Natural killer cell (primary cell): ENCODE data around the gene ZG16. TPM values are rescaled to one million over a fixed set of nuclear protein-coding genes. Genes with fewer than 3 reads are reported as not detected.
"Not testable (repeated sequence)": the region's sequence is repeated elsewhere in the genome, so short reads cannot be mapped to it uniquely, and the experiment has no call there.

Source experiments
- ATAC-seq, 3 donors: fragments of 150-1000 bp in 2 of 3; fragments of 200-7000 bp in 1 of 3; cut with Tn5 transposase; 1 replicate in 1 of 3; 2 replicates in 2 of 3; pipeline ENCODE4 v1.10.0; 2021; ENCODE audit warnings: mild to moderate bottlenecking in 2 of 3, moderate library complexity in 2 of 3
- DNase-seq, 2 donors: peaks; one replicate each; pipeline versions ENCODE4 v3.0.0 to v3.0.0-alpha.2; 2013 to 2021; ENCODE audit warnings: mixed read lengths in 1 of 2
- H3K27ac ChIP-seq: one replicate; pipeline ENCODE4 v1.5.1; 2013; ENCODE audit warnings: mild to moderate bottlenecking, low read length
- H3K27me3 ChIP-seq: one replicate; pipeline ENCODE4 v1.6.1; 2013; ENCODE audit warnings: low read length; ENCODE audit not compliant: control insufficient read depth, insufficient read depth
- H3K36me3 ChIP-seq: one replicate; pipeline ENCODE4 v1.6.1; 2013; ENCODE audit warnings: low read length; ENCODE audit not compliant: control insufficient read depth, insufficient read depth
- H3K4me1 ChIP-seq: one replicate; pipeline ENCODE4 v1.6.1; 2013; ENCODE audit warnings: low read length; ENCODE audit not compliant: control insufficient read depth, insufficient read depth
- H3K4me3 ChIP-seq: one replicate; pipeline ENCODE4 v1.5.1; 2013; ENCODE audit warnings: low read length
- H3K9me3 ChIP-seq: one replicate; pipeline ENCODE4 v1.6.1; 2013; ENCODE audit warnings: low read length; ENCODE audit not compliant: control insufficient read depth, insufficient read depth
- H3K27ac Mint-ChIP-seq, 2 donors: one replicate each; pipeline ENCODE4 v1.8.0; 2022; ENCODE audit warnings: mild to moderate bottlenecking in 2 of 2, mixed read lengths in 2 of 2, moderate library complexity in 1 of 2
- H3K27me3 Mint-ChIP-seq, 2 donors: one replicate each; pipeline ENCODE4 v1.8.0; 2022; ENCODE audit warnings: low read depth in 2 of 2, mixed read lengths in 2 of 2
- H3K36me3 Mint-ChIP-seq: one replicate; pipeline ENCODE4 v1.8.0; 2022; ENCODE audit warnings: mixed read lengths
- H3K4me1 Mint-ChIP-seq, 2 donors: one replicate each; pipeline ENCODE4 v1.8.0; 2022; ENCODE audit warnings: mixed read lengths in 2 of 2
- H3K4me3 Mint-ChIP-seq: one replicate; pipeline ENCODE4 v1.8.0; 2022; ENCODE audit warnings: mild to moderate bottlenecking, moderate library complexity, mixed read lengths
- H3K9me3 Mint-ChIP-seq, 2 donors: one replicate each; pipeline ENCODE4 v1.8.0; 2022; ENCODE audit warnings: mixed read lengths in 2 of 2
- WGBS: methylation state at CpG from one replicate; pipeline ENCODE4 v1.1.7; 2013; ENCODE audit warnings: missing lambda C conversion rate; ENCODE audit not compliant: insufficient coverage; 5-methylcytosine and 5-hydroxymethylcytosine counted together
- intact Hi-C: fragments of 100-400 bp; cut with micrococcal nuclease; formaldehyde crosslinking; loops from one replicate; pipeline ENCODE4 v1.14.2; 2022
- total RNA-seq, 4 donors: library from RNA; stranded (reverse); fragments of 120-200 nt in 1 of 4; gene quantifications; one replicate each; pipeline versions ENCODE4 v1.2.3 to v1.2.4, GENCODE V29; 2013 to 2022
- TF ChIP-seq, protein P1 (sequence below): fragments of 200-600 bp; IDR thresholded peaks from one replicate; pipeline ENCODE4 v1.8.0; 2022; ENCODE audit warnings: antibody characterized with exemption

The ZG16 gene
- total RNA-seq, 3 donors from 2014 or later (not counting 1 experiment from before 2014, with no cell fraction given), result not detected

DNA sequence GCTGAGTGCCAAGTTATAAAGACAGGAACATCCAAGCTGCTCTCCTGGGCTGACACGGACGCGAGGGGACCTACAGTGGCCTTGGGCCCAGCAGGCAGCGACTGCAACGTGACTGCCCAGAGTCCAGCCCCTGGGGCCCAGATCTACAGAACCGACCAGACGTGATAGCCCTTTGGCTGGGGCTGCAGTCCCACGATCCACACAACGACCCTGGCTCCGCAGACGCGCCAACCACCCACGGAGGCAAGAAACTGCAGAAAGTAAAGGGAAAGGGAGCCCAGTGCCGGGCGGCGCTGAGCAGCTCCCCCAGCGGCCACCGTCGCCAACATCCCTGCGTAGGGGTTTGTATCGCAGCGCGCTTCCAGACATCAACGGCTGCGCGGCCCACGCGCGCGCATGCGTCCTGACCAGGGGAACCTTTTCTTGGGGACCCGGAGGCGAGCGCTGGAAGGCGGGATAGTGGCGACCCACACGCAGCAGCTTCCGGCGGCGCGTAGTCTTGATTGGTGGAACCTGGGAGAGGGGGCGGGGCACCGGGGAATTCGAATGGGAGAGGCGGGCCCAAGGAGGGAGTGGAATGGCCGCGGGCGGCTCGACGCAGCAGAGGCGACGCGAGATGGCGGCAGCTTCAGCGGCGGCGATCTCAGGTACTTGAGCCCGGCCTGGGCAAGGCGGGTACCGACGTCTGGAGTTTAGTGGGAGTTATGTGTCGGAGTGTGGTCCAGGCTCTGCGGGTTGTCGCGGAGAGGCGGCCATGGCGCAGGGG is 12.3 kb downstream of the ZG16 start, which contains the start of gene KIF22:
KIF22 (plus strand) TSS at position 569 of the 766 bp plus-strand sequence; CDS start at position 578, 9 bp downstream.
- no peaks in the 10 kb centered on the region for H3K27me3 ChIP-seq
- ATAC-seq (peak; percentile 92 to 97 (median 93)), DNase-seq (peak; percentile 99 to 100)
- TF ChIP-seq, protein P1, sequence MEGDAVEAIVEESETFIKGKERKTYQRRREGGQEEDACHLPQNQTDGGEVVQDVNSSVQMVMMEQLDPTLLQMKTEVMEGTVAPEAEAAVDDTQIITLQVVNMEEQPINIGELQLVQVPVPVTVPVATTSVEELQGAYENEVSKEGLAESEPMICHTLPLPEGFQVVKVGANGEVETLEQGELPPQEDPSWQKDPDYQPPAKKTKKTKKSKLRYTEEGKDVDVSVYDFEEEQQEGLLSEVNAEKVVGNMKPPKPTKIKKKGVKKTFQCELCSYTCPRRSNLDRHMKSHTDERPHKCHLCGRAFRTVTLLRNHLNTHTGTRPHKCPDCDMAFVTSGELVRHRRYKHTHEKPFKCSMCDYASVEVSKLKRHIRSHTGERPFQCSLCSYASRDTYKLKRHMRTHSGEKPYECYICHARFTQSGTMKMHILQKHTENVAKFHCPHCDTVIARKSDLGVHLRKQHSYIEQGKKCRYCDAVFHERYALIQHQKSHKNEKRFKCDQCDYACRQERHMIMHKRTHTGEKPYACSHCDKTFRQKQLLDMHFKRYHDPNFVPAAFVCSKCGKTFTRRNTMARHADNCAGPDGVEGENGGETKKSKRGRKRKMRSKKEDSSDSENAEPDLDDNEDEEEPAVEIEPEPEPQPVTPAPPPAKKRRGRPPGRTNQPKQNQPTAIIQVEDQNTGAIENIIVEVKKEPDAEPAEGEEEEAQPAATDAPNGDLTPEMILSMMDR, result peak; percentile 79
- no peaks in the 10 kb centered on the region for H3K36me3 ChIP-seq
- peaks cover 34% of the 10 kb centered on the region for H3K4me1 ChIP-seq
- H3K27ac ChIP-seq, result peak within 1 kb of the TSS; percentile 82
- H3K4me1 Mint-ChIP-seq, result peaks cover 43% of the 10 kb centered on the region in 2 donors
- H3K4me3 ChIP-seq, result peak within 1 kb of the TSS; percentile 99
- H3K27me3 Mint-ChIP-seq, result no peaks in the 10 kb centered on the region
- peak within 1 kb of the TSS; percentile 92 for H3K27ac Mint-ChIP-seq
- H3K9me3 Mint-ChIP-seq, result no peaks in the 10 kb centered on the region
- peak within 1 kb of the TSS; percentile 96 for H3K4me3 Mint-ChIP-seq
- under 1% methylated on average over 67 of the region's 67 CpGs for WGBS
- H3K9me3 ChIP-seq, result no peaks in the 10 kb centered on the region
- no peaks in the 10 kb centered on the region for H3K36me3 Mint-ChIP-seq
- intact Hi-C loops, result loop anchor here (1.0 to 2.0 kb wide), 4 partner anchors 15 to 89 kb away; partner anchors contain the start of gene PAGR1

DNA sequence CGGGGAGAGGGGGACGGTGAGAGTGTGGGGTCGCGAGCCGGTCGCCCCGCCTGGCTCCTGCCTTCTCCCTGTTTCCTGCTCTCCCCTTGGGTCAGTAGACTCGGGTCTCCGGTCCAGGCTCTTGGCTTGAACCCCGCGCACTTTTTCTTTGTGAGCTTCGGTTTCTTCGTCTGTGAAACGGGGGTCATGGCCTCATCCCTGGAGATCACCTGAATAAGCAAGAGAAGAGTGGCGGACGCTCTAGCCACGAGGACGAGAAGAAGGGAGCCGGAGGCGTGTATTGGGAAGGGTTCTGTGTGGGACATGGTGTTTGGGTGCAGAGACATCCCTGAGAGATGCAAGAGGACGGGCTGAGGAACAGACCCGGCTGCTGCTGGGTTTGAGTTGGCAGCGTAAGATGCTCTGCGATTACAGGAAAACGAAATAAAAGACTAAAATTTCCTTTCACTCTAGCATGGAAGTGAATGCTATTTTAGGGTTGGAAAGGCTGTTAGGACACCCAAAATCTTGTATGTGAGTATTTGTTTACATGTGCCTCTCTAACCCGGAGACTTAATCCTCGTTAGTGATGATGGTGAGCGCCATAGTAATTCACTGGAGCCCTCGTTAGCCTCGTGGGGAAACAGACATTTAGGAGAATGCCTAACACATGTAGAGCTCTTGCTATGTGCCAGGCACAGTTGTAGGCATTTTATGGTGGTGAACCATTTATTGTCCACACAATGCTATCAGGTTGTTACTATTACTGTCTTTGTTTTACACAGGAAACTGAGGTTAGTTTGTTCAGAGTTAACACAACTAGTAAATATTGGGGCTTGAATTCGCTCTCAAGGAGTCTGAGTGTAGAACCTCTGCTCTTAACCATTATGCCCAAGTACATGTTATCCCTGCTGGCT is 13.1 kb downstream of the ZG16 start:
- Mint-ChIP-seq H3K4me1 (peaks cover 40 to 41% of the 10 kb centered on the region in 2 donors), H3K27me3 (no peaks in the 10 kb centered on the region)
- peak in 1 of 2 donors; percentile 40 for DNase-seq

DNA sequence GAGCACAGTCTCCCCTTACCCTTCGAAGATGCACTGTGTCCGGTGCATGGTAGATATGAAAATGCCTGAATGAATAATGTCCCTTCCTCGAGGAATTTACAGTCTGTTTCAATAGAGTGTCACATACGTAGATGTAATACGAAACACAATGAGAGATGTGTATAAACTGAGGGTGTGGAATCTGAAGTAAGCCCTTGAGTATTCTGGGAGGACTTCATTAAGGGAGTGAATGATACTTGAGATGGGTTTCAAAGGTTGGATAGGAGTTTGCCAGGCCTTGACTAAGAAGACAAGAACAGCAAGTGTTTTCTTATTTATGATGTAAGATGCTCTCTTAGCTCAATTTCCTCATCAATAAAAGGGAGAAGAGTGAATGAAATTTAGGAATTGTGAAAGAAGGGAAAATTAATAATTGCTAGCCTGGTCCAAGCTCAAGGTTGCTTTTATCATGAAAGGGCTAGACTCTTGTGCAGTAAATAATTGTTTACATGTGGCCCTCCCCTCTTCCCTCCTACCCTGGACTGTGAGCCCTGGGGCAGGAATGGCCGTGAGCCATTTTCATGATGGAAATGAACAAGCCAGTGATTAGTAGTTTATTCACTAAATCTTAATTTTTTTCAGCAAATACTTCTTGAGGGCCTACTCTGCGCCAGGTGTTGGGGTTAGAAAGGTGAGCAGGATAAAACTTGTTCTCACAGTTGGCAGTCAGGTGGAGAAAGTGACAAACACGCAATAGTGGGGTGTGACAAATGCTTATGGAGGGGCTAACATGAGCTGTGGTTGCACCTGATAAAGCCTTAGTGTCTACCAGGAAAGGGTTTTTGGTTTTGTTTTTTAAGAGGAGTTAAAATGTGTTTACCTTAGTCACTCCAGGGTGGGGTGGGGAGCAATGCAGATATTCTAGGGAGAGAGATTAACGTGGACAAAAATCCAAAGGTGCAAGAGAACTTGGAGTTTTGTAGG is 14.1 kb downstream of the ZG16 start:
- ATAC-seq (no peak), DNase-seq (peak in 1 of 2 donors; percentile 33)
- Mint-ChIP-seq H3K4me1 (peaks cover 40 to 41% of the 10 kb centered on the region in 2 donors), H3K4me3 (peak overlapping the region; percentile 96), H3K36me3 (no peaks in the 10 kb centered on the region), H3K9me3 (no peaks in the 10 kb centered on the region), H3K27ac (peak overlapping the region; percentile 92), H3K27me3 (no peaks in the 10 kb centered on the region)
- TF ChIP-seq, protein P1, result no peak
- WGBS, result 65% methylated on average over 8 of the region's 9 CpGs
- Histone ChIP-seq H3K9me3 (no peaks in the 10 kb centered on the region), H3K27ac (peak overlapping the region; percentile 19), H3K36me3 (peaks cover 4% of the 10 kb centered on the region), H3K27me3 (no peaks in the 10 kb centered on the region), H3K4me3 (no peak overlapping the region), H3K4me1 (peaks cover 30% of the 10 kb centered on the region)
- intact Hi-C loops, result loop anchor here (2.0 kb wide), 1 partner anchor 45 kb away; no protein-coding TSS in a partner anchor

More for the DNA sequence above, 13.1 kb downstream of the ZG16 start:
- H3K27ac ChIP-seq, result peak overlapping the region; percentile 82
- intact Hi-C loops, result loop anchor here (1.0 to 2.0 kb wide), 4 partner anchors 14 to 90 kb away; partner anchors contain the start of gene PAGR1
- peak in 1 of 3 donors; percentile 0 for ATAC-seq
- H3K4me3 ChIP-seq, result peak overlapping the region; percentile 99
- H3K9me3 ChIP-seq, result no peaks in the 10 kb centered on the region
- Mint-ChIP-seq H3K4me3 (peak overlapping the region; percentile 96), H3K9me3 (no peaks in the 10 kb centered on the region), H3K36me3 (no peaks in the 10 kb centered on the region), H3K27ac (peak overlapping the region; percentile 92)
- no peaks in the 10 kb centered on the region for H3K27me3 ChIP-seq
- TF ChIP-seq, protein P1, result no peak
- 2% methylated on average over 29 of the region's 31 CpGs for WGBS
- no peaks in the 10 kb centered on the region for H3K36me3 ChIP-seq
- H3K4me1 ChIP-seq, result peaks cover 30% of the 10 kb centered on the region

DNA sequence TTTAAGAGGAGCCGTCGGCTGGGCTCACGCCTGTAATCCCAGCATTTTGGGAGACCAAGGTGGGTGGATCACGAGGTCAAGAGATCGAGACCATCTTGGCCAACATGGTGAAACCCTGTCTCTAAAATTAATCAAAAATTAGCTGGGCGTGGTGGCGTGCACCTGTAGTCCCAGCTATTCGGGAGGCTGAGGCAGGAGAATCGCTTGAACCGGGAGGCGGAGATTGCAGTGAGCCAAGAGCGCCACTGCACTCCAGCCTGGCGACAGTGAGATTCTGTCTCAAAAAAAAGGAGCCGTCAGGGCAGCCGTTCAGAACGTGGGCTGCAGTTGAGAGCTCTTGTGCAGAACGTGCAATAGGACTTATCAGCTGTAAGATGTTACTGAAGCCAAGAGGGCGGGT is 15.1 kb downstream of the ZG16 start:
- not testable (repeated sequence) for H3K27me3 ChIP-seq, DNase-seq

More for the DNA sequence above, 15.1 kb downstream of the ZG16 start:
- H3K9me3 ChIP-seq, H3K4me3 ChIP-seq, ATAC-seq, H3K9me3 Mint-ChIP-seq, H3K27ac ChIP-seq, H3K36me3 Mint-ChIP-seq, H3K4me3 Mint-ChIP-seq, intact Hi-C loops, H3K27me3 Mint-ChIP-seq: not testable (repeated sequence)
- WGBS, result 96% methylated on average over 18 of the region's 18 CpGs
- Histone ChIP-seq H3K4me1 (peaks cover 30% of the 10 kb centered on the region), H3K36me3 (peaks cover 14% of the 10 kb centered on the region)
- peak overlapping the region; percentile 92 for H3K27ac Mint-ChIP-seq
- H3K4me1 Mint-ChIP-seq, result peaks cover 40 to 41% of the 10 kb centered on the region in 2 donors
